Colonic mucosa (tissue), 4 donors: ENCODE measurements around the gene CHP2. TPM values are rescaled to one million over a fixed set of nuclear protein-coding genes. Genes with fewer than 3 reads are reported as not detected.

ENCODE experiments used
- DNase-seq: peaks from one replicate; pipeline ENCODE4 v3.0.0-alpha.2; 2020
- H3K27ac ChIP-seq: fragments of 200-600 bp; one replicate; pipeline ENCODE4 v1.8.0; 2021
- H3K27me3 ChIP-seq: fragments of 200-600 bp; one replicate; pipeline ENCODE4 v1.8.0; 2021
- H3K36me3 ChIP-seq: fragments of 200-600 bp; one replicate; pipeline ENCODE4 v1.8.0; 2021
- H3K4me1 ChIP-seq: fragments of 200-600 bp; one replicate; pipeline ENCODE4 v1.8.0; 2021; ENCODE audit warnings: mild to moderate bottlenecking
- H3K4me3 ChIP-seq: fragments of 200-600 bp; one replicate; pipeline ENCODE4 v1.8.0; 2021
- H3K9ac ChIP-seq, 2 donors: one replicate each; pipeline ENCODE4 v1.7.0; 2013; ENCODE audit warnings: control low read depth in 2 of 2, low read depth in 2 of 2, low read length in 2 of 2
- H3K9me3 ChIP-seq: fragments of 200-600 bp; one replicate; pipeline ENCODE4 v1.8.0; 2021
- intact Hi-C: fragments of 100-400 bp; cut with DNase I; formaldehyde crosslinking; loops from one replicate; pipeline ENCODE4 v1.14.1; 2022
- total RNA-seq, 2 donors: library from RNA; stranded (reverse); fragmentation: NEBNext Ultra II Directional in 1 of 2; extraction: Animal tissue kit (Norgen Biotek cat#: 25700) in 1 of 2; gene quantifications; one replicate each; pipeline ENCODE4 v1.2.1, GENCODE V29; 2021
- TF ChIP-seq, protein P1 (sequence below): fragments of 200-600 bp; IDR thresholded peaks from one replicate; pipeline ENCODE4 v1.8.0; 2022; ENCODE audit warnings: antibody characterized with exemption, mild to moderate bottlenecking
- donor health status: healthy.
- donor health status: DM: no; HTN: no; CAD: no.
- donor health status: DM: no; HTN: no; CAD: no.

The CHP2 gene
- total RNA-seq, 2 donors from 2014 or later: 36.0 to 261 TPM

DNA sequence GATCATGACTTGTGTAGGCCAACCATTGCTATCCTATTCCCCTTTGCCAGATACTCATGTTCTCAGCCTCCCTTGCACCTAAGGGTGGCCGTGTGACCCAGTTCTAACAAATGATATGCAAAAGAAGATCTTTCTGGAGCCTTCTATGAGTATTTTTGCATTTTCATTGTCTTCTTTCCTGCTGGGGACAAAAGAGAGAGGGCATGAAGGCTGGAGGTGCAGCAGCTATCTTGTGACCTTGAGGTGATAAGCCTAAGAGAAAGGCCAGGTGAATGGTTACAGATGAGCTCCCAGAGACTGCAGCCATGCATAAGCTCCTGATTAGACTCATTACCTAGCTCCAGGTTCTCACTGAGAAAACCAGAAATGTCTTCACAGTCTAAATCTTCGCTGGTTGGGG, 42.1 kb downstream of the CHP2 start:
- no peaks in the 10 kb centered on the region for H3K36me3 ChIP-seq
- no peak overlapping the region for H3K9ac ChIP-seq
- no peaks in the 10 kb centered on the region for H3K4me1 ChIP-seq
- no peaks in the 10 kb centered on the region for H3K9me3 ChIP-seq
- intact Hi-C loops: no loop called here
- H3K27me3 ChIP-seq: no peaks in the 10 kb centered on the region
- no peak overlapping the region for H3K4me3 ChIP-seq
- no peak overlapping the region for H3K27ac ChIP-seq
- TF ChIP-seq, protein P1, sequence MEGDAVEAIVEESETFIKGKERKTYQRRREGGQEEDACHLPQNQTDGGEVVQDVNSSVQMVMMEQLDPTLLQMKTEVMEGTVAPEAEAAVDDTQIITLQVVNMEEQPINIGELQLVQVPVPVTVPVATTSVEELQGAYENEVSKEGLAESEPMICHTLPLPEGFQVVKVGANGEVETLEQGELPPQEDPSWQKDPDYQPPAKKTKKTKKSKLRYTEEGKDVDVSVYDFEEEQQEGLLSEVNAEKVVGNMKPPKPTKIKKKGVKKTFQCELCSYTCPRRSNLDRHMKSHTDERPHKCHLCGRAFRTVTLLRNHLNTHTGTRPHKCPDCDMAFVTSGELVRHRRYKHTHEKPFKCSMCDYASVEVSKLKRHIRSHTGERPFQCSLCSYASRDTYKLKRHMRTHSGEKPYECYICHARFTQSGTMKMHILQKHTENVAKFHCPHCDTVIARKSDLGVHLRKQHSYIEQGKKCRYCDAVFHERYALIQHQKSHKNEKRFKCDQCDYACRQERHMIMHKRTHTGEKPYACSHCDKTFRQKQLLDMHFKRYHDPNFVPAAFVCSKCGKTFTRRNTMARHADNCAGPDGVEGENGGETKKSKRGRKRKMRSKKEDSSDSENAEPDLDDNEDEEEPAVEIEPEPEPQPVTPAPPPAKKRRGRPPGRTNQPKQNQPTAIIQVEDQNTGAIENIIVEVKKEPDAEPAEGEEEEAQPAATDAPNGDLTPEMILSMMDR: no peak
- DNase-seq: no peak

- intact Hi-C loops: loop anchor here (5.0 kb wide), 2 partner anchors 64 to 236 kb away; no protein-coding TSS in a partner anchor
- no peak overlapping the region for H3K27ac ChIP-seq
- H3K9ac ChIP-seq: no peak overlapping the region
- DNase-seq: peak; percentile 85
- no peaks in the 10 kb centered on the region for H3K4me1 ChIP-seq
- no peak overlapping the region for H3K4me3 ChIP-seq
- no peaks in the 10 kb centered on the region for H3K27me3 ChIP-seq
- H3K36me3 ChIP-seq: no peaks in the 10 kb centered on the region
- no peaks in the 10 kb centered on the region for H3K9me3 ChIP-seq
- TF ChIP-seq, protein P1: peak; percentile 42
Observed at GRCh38 chr16:23801378-23801777, 46.6 kb downstream of the CHP2 start.

DNA sequence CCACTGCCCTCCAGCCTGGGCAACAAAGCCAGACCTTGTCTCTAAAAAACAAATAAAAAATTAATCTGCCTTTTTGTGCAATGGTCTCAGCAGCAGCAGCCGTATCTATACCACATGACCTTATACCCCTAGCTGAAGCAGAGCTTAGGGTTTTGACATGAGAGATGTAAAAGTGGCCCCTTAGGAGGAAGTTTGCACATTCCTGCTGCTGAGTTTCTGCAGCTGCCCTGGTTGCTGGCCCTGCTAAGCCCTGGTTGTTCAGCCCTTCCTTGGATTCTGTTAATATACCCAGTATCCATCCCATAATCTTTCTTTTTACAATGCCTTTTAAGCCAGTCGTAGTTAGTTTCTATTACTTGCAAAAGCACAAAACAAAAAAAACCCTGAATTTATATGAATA, 48.0 kb downstream of the CHP2 start:
- no peaks in the 10 kb centered on the region for H3K27me3 ChIP-seq
- no peak for DNase-seq
- no peak overlapping the region for H3K27ac ChIP-seq
- TF ChIP-seq, protein P1: no peak
- no peak overlapping the region for H3K4me3 ChIP-seq
- H3K36me3 ChIP-seq: no peaks in the 10 kb centered on the region
- intact Hi-C loops: loop anchor here (2.0 to 5.0 kb wide), 3 partner anchors 65 to 235 kb away; no protein-coding TSS in a partner anchor
- no peaks in the 10 kb centered on the region for H3K9me3 ChIP-seq
- no peak overlapping the region for H3K9ac ChIP-seq
- H3K4me1 ChIP-seq: no peaks in the 10 kb centered on the region

- Histone ChIP-seq H3K4me3 (no peak overlapping the region), H3K4me1 (no peaks in the 10 kb centered on the region), H3K9me3 (no peaks in the 10 kb centered on the region), H3K27ac (no peak overlapping the region), H3K36me3 (no peaks in the 10 kb centered on the region), H3K27me3 (no peaks in the 10 kb centered on the region), H3K9ac (no peak overlapping the region)
- peak; percentile 73 for DNase-seq
- TF ChIP-seq, protein P1: peak; percentile 47
- intact Hi-C loops: loop anchor here (2.0 to 5.0 kb wide), 3 partner anchors 66 to 234 kb away; no protein-coding TSS in a partner anchor
Observed at GRCh38 chr16:23803591-23804123, 48.8 kb downstream of the CHP2 start.

GRCh38 chr16:23807028-23807427, 52.2 kb downstream of the CHP2 start:
- intact Hi-C loops: no loop called here
- TF ChIP-seq, protein P1: no peak

More at GRCh38 chr16:23807028-23807427, 52.2 kb downstream of the CHP2 start:
- Histone ChIP-seq H3K36me3 (no peaks in the 10 kb centered on the region), H3K4me3 (no peak overlapping the region), H3K4me1 (no peaks in the 10 kb centered on the region), H3K9ac (no peak overlapping the region), H3K27ac (no peak overlapping the region), H3K9me3 (no peaks in the 10 kb centered on the region), H3K27me3 (no peaks in the 10 kb centered on the region)
- DNase-seq: no peak

Other genes with a start within 250 kb of the CHP2 start
- 10 to 100 TPM; 45.3 to 48.0 TPM for gene GGA2, start 244.5 kb upstream of the CHP2 start, total RNA-seq
- gene EARS2, start 197.7 kb upstream of the CHP2 start, total RNA-seq: 10 to 100 TPM; 12.3 to 28.7 TPM
- 10 to 100 TPM; 32.4 to 62.4 TPM for gene UBFD1, start 197.3 kb upstream of the CHP2 start, total RNA-seq
- gene NDUFAB1, start 158.7 kb upstream of the CHP2 start, total RNA-seq: 100 to 1,000 TPM; 136 to 212 TPM
- gene PALB2, start 113.7 kb upstream of the CHP2 start, total RNA-seq: 10 to 100 TPM in 1 of 2 donors, 1 to 10 TPM in 1; 8.2 to 13.3 TPM
- gene DCTN5, start 113.6 kb upstream of the CHP2 start, total RNA-seq: 10 to 100 TPM; 61.5 to 62.1 TPM
- 10 to 100 TPM; 17.6 to 84.7 TPM for gene PLK1, start 76.1 kb upstream of the CHP2 start, total RNA-seq
- gene ERN2, start 41.8 kb upstream of the CHP2 start, total RNA-seq: 100 to 1,000 TPM; 121 to 191 TPM
- 10 to 100 TPM in 1 of 2 donors, 1 to 10 TPM in 1; 2.5 to 10.7 TPM for gene PRKCB, start 81.0 kb downstream of the CHP2 start, total RNA-seq